ENCODE results near the gene LARGE1.
"Not testable (repeated sequence)": the region's sequence is repeated elsewhere in the genome, so short reads cannot be mapped to it uniquely, and the experiment has no call there.

The LARGE1 gene

DNA sequence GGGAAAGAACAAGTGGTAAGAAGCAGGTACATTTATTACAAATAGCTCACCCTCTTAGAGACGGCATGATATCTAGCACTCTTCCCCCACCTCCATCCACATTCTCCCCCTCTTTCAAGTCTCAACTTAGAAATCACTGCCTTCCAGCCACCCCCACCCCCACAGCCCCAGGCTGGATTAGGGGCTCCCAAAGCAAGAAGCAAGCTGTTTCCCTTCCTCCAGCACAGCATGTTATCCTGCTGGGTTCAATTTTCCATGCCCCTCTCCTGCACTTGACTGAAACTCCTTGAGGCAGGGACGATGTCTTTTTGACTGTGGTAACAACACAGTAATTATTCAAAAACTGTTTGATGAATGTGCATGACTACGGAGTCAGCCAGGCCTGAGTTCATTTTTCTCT is 350.7 kb downstream of the LARGE1 start:
- DNase-seq (ENCODE audit: low read depth), result no peak
- in situ Hi-C loops (cut with HindIII; ENCODE audit: low sequenced_read_pairs), result no loop called here
- no peak overlapping the region for H3K4me3 ChIP-seq (ENCODE audit: low read depth, low read length)
- TF ChIP-seq, protein P1, sequence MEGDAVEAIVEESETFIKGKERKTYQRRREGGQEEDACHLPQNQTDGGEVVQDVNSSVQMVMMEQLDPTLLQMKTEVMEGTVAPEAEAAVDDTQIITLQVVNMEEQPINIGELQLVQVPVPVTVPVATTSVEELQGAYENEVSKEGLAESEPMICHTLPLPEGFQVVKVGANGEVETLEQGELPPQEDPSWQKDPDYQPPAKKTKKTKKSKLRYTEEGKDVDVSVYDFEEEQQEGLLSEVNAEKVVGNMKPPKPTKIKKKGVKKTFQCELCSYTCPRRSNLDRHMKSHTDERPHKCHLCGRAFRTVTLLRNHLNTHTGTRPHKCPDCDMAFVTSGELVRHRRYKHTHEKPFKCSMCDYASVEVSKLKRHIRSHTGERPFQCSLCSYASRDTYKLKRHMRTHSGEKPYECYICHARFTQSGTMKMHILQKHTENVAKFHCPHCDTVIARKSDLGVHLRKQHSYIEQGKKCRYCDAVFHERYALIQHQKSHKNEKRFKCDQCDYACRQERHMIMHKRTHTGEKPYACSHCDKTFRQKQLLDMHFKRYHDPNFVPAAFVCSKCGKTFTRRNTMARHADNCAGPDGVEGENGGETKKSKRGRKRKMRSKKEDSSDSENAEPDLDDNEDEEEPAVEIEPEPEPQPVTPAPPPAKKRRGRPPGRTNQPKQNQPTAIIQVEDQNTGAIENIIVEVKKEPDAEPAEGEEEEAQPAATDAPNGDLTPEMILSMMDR (IDR thresholded peaks at IDR 0.05; ENCODE audit: low read depth, low read length, missing control alignments), result no peak

DNA sequence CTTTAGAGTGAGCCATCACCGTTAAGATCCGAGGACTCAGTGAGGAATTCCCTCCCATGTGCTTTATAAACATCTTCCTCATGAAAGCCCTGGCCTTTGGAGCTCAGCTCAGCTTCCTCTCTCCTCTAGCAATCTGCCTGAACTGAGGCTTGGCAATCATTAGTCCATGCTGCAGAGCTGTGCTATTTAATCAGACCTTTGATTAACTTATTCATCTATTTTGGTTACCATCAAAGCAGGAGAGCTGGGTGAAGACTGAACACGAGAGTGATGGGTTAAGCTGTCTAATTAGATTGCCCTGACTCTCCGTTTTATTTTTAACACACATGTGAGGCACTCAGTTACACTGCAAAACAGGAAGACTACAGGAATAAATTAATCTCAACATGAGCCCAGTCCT is 351.3 kb downstream of the LARGE1 start:
- TF ChIP-seq, protein P1 (IDR thresholded peaks at IDR 0.05; ENCODE audit: low read depth, low read length, missing control alignments), result no peak
- H3K4me3 ChIP-seq (ENCODE audit: low read depth, low read length), result no peak overlapping the region
- in situ Hi-C loops (cut with HindIII; ENCODE audit: low sequenced_read_pairs), result no loop called here
- no peak for DNase-seq (ENCODE audit: low read depth)

DNA sequence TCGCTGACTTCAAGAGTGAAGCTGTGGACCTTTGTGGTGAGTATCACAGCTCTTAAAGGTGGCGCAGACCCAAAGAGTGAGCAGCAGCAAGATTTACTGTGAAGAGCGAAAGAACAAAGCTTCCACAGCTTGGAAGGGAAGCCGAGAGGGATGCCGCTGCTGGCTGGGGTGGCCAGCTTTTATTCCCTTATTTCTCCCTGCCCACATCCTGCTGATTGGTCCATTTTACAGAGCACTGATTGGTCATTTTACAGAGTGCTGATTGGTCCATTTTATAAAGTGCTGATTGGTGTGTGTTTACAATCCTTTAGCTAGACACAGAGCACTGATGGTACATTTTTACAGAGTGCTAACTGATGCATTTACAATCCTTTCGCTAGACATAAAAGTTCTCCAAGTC is 353.8 kb downstream of the LARGE1 start:
- in situ Hi-C loops (cut with HindIII; ENCODE audit: low sequenced_read_pairs); DNase-seq (ENCODE audit: low read depth); H3K4me3 ChIP-seq (ENCODE audit: low read depth, low read length): not testable (repeated sequence)

DNA sequence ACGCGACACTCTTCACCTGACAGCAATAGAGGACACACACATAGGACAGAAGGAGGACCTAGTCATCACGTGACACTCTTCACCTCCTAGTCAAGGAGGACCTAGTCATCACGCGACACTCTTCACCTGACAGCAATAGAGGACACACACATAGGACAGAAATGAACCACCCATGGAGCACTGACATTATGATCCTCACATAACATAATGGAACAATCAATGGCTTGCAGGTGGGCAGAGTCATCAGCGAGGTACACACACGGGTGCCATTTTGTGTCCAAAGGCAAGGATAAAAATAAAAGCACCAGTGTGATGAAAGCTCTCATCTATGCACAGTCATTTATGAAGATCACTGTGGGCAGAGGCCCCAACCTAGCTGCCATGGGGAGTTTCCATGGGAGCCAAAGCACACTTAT is 354.7 kb downstream of the LARGE1 start:
- in situ Hi-C loops (cut with HindIII; ENCODE audit: low sequenced_read_pairs), result no loop called here
- H3K4me3 ChIP-seq (ENCODE audit: low read depth, low read length), result no peak overlapping the region
- TF ChIP-seq, protein P1 (IDR thresholded peaks at IDR 0.05; ENCODE audit: low read depth, low read length, missing control alignments), result no peak
- no peak for DNase-seq (ENCODE audit: low read depth)

DNA sequence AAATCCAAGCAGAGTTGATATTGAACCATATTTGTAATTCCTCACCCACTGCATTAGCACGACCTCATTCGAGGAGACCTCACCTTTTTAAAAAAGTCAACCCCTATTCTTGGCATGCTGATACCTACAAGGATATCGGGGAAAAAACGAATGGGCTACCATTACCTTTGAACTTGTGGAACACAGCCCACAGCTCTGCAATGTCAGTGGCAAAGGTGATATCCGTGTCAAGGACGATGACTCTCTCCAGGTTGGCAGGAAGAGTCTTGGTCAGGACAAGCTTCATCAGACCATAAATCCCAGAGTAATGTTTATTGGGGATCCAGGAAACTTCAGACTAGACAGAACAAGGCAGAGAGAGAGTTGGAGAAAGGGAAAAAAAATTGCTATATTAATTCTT is 355.6 kb downstream of the LARGE1 start:
- DNase-seq (ENCODE audit: low read depth), result no peak
- H3K4me3 ChIP-seq (ENCODE audit: low read depth, low read length), result no peak overlapping the region
- TF ChIP-seq, protein P1 (IDR thresholded peaks at IDR 0.05; ENCODE audit: low read depth, low read length, missing control alignments), result no peak
- in situ Hi-C loops (cut with HindIII; ENCODE audit: low sequenced_read_pairs), result loop anchor here (5.0 kb wide), 1 partner anchor 37 kb away; no protein-coding TSS in a partner anchor

DNA sequence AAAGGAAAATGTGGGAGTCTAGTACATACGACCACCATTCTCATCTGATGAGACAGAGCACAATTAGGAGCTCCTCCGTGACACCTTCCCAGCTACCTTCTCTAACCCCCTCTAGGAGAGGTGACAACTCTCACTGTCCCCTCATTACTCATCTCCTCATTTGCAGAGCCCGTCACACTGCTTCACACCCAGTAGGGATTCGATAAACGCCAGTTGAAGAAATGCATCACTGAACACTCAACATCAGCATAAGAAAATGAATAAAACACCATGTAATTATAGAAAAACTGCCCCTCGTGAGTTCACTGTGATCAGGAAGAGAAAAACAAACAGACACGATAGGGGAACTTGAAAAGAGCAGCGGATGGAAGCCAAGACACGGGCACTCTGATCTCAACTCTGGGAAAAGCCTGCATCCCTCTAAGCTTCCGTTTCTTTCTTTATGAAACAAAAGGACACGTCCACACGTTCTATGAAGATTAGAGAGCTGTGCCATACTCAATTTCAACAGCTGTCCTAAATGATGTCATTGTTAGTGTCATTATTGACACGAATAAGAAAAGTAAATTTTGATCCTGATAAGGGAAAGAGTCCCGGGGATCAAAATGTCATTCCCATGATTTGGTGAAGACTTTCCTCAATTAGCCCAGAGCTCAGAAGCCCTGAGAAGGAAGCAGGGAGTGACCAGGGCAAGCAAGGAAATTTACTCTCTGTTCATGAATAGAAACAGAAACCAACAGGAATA is 356.9 kb downstream of the LARGE1 start:
- no peak overlapping the region for H3K4me3 ChIP-seq (ENCODE audit: low read depth, low read length)
- DNase-seq (ENCODE audit: low read depth), result no peak
- in situ Hi-C loops (cut with HindIII; ENCODE audit: low sequenced_read_pairs), result loop anchor here (5.0 kb wide), 1 partner anchor 36 kb away; no protein-coding TSS in a partner anchor
- TF ChIP-seq, protein P1 (IDR thresholded peaks at IDR 0.05; ENCODE audit: low read depth, low read length, missing control alignments), result no peak

DNA sequence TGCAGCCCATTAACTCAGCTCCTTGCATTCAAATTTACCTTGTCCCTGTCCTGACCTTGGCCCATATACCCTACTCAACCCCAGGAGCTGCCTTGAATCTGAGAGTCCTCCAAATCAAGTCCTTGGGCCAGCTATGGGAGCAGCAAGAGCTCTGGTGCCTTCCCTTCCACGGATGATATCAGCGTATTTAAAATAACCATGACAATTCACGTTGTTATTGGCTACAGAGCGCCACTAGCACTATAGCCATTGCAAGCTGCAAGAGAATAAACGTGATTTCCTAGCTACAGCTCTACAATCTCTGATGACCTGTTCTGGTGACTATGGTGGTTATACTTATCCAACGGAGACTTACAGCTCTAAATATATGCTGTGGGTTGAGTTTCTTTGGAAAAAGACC is 357.8 kb downstream of the LARGE1 start:
- TF ChIP-seq, protein P1 (IDR thresholded peaks at IDR 0.05; ENCODE audit: low read depth, low read length, missing control alignments), result no peak
- in situ Hi-C loops (cut with HindIII; ENCODE audit: low sequenced_read_pairs), result loop anchor here (5.0 kb wide), 1 partner anchor 35 kb away; no protein-coding TSS in a partner anchor
- no peak for DNase-seq (ENCODE audit: low read depth)
- H3K4me3 ChIP-seq (ENCODE audit: low read depth, low read length), result no peak overlapping the region

Data from astrocyte of the cerebellum (primary cell).